ENCODE results near the gene FGF14.

The FGF14 gene

DNA sequence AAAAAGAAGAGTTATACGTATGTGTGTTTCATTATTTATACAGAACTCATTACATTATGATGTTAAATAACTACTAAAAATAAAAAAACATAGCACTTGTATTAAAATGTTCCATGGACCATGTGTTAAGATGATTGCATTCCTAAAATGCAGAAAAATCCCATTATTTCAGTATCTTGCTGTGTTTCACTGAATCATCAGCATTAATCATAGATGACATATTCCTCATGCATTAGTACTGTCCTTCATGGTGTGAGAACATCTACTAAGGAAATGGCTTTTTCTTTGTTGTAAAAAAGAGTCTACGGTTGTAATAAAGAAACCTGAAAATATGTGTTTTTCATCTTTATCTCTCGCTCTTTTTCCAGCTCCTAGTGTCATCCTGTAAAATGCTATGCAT, 416.5 kb downstream of the FGF14 start:
- TF ChIP-seq, protein P1, sequence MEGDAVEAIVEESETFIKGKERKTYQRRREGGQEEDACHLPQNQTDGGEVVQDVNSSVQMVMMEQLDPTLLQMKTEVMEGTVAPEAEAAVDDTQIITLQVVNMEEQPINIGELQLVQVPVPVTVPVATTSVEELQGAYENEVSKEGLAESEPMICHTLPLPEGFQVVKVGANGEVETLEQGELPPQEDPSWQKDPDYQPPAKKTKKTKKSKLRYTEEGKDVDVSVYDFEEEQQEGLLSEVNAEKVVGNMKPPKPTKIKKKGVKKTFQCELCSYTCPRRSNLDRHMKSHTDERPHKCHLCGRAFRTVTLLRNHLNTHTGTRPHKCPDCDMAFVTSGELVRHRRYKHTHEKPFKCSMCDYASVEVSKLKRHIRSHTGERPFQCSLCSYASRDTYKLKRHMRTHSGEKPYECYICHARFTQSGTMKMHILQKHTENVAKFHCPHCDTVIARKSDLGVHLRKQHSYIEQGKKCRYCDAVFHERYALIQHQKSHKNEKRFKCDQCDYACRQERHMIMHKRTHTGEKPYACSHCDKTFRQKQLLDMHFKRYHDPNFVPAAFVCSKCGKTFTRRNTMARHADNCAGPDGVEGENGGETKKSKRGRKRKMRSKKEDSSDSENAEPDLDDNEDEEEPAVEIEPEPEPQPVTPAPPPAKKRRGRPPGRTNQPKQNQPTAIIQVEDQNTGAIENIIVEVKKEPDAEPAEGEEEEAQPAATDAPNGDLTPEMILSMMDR (IDR thresholded peaks at IDR 0.05; ENCODE audit: extremely low read depth, missing control alignments): no peak
- no peak for DNase-seq (ENCODE audit: low spot score)

DNA sequence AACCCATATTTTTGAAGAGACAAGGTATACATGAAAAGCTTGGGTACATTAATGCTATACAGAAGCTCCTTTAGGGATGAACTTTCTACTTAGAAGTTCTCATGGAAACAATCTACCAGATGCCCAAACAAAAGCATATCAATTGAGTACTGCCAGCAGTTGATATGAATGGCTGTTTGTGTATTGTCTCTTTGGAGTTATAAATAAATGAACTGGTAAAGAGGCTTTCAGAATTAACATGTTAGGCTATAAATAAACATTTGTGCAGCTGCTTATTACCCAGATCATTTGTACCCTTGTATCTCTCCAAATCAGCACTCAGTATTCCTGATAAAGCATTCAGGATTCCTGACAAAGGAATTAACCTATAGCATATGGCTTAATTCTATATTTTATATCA, 418.9 kb downstream of the FGF14 start:
- DNase-seq (ENCODE audit: low spot score): no peak
- TF ChIP-seq, protein P1 (IDR thresholded peaks at IDR 0.05; ENCODE audit: extremely low read depth, missing control alignments): no peak

DNA sequence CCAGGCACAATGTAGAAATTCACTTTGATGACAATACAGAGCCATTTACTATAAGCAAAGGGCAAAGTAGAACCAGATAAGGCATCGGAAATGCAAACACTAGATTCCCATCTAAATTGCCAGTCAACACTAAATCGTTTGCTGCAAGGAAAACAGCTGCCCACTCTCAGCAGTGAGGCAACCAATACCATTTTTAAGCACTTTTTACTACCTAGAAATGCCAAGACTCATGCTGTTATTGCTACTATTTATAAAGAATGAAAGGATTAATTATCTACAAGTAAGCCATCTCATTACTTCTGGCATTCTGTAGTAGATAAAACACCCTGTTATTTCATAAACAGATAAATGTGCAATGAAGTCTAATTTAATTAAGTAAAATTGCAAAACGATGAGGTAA, 422.0 kb downstream of the FGF14 start:
- DNase-seq (ENCODE audit: low spot score): no peak
- TF ChIP-seq, protein P1 (IDR thresholded peaks at IDR 0.05; ENCODE audit: extremely low read depth, missing control alignments): no peak

DNA sequence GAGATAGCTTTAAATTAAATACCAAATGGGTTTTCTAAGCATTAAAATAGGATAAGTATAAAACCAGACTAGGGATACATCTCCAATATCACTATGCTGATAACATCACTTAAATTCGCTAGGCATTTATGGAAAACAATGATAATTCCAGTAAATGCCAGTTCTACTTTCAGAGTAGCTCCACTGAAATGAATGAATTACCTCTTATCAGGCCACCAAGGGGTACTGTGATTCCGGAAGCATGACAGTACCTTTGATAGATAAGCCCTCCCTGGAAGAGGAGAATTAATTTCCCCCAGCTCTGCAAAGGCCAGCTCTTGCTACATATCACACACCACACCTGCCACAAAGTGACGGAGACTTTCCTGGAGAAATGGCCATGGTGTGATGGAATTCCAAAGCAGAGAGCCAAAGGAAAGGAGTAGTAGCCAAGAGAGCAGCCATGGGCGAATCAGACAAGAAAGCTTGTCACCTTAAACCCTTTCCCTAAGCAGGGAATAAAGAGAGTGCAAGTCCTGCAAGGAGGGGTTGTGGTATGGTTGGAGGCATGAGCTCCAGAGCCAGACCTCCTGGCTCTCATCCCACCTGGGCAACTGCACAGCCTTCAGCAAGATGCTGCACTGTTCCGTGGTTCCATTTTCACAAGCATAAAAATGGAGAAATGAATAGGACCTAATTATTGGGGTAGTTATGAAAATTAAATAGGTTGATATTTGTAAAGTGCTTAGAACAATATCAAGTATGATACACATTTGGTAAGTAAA, 423.1 kb downstream of the FGF14 start:
- DNase-seq (ENCODE audit: low spot score): no peak
- TF ChIP-seq, protein P1 (IDR thresholded peaks at IDR 0.05; ENCODE audit: extremely low read depth, missing control alignments): no peak

DNA sequence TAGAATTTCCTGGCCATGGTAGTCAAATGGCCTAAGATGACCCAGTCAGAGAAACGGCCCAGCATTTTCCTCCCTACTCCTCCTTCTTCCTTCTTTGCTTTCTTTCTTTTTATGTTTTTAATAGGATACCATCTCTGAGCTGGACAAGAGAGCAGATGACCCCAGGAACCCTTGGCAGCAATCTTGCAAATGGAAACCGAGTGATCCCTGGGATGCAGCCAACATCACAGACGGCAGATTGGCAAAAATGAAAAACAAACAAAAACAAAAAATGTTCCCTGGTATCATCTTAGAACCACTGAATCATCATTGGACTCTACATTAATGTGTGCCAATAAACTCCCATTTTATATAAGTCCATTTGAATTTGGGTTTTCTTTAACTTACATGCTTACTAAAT, 424.4 kb downstream of the FGF14 start:
- TF ChIP-seq, protein P1 (IDR thresholded peaks at IDR 0.05; ENCODE audit: extremely low read depth, missing control alignments): no peak
- DNase-seq (ENCODE audit: low spot score): no peak

DNA sequence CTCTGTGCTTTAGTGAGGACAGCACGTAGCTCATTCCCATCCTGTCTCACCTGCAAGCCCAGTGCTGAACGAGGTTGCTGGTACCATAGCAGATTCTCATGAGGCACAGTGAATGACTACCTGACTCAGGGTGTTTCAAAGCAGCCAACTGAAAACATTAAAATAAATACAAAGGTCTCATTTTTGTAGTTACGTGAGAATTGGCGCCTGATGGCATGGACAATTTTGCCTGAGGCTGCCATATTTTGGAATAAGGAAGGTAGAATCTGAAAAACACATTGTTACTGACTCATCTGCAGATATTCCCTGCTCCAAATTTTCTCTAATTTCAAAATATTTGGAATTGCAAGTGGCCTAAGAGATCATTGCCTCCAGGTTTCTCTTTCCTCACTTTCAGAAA, 429.7 kb downstream of the FGF14 start:
- DNase-seq (ENCODE audit: low spot score): no peak

DNA sequence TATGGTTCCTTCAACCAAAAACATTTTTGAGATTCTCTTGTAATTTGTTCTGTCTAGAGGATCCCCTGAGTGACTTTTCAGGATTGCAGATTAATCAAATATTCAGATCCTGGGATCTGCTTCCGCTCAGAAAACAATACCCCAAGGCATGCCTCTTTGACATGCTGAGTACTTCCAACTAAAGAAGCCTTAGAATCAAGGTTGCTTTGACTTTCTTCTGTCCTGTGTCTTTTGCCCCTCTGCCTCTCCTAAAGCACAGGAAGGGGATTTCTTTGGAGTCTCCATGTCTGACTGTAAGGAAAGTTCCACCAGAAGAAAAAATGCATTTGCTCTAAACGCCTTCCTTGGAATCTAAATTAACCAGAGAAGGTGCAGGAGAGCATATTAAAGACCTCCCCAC, 431.5 kb downstream of the FGF14 start:
- DNase-seq (ENCODE audit: low spot score): no peak
- TF ChIP-seq, protein P1 (IDR thresholded peaks at IDR 0.05; ENCODE audit: extremely low read depth, missing control alignments): no peak

More for the DNA sequence above, 429.7 kb downstream of the FGF14 start:
- TF ChIP-seq, protein P1 (IDR thresholded peaks at IDR 0.05; ENCODE audit: extremely low read depth, missing control alignments): no peak

Measured in GM20000 (cell line).